GM23248 (cell line): ENCODE data around the gene UCKL1. TPM values are rescaled to one million over a fixed set of nuclear protein-coding genes. Genes with fewer than 3 reads are reported as not detected.

Experiments
- DNase-seq: peaks from one replicate; pipeline ENCODE4 v3.0.0-alpha.2; 2015
- H2AFZ ChIP-seq: fragments of 200-600 bp; sonication (generic); 2 replicates; pipeline ENCODE4 v1.6.1; 2016; ENCODE audit warnings: antibody characterized with exemption
- H3F3A ChIP-seq: fragments of 200-600 bp; sonication (generic); 2 replicates; pipeline ENCODE4 v1.6.1; 2016; ENCODE audit warnings: mild to moderate bottlenecking, antibody characterized with exemption, mixed run types; ENCODE audit not compliant: insufficient read depth
- H3K27ac ChIP-seq: fragments of 200-600 bp; sonication (generic); 2 replicates; pipeline ENCODE4 v1.5.1; 2016; ENCODE audit warnings: mild to moderate bottlenecking
- H3K27me3 ChIP-seq: fragments of 200-600 bp; sonication (generic); replicated peaks from 2 replicates; pipeline ENCODE4 v1.6.1; 2016; ENCODE audit warnings: mild to moderate bottlenecking; ENCODE audit not compliant: insufficient read depth
- H3K36me3 ChIP-seq: fragments of 200-600 bp; sonication (generic); 2 replicates; pipeline ENCODE4 v1.6.1; 2016; ENCODE audit warnings: low read depth, mild to moderate bottlenecking
- H3K4me1 ChIP-seq: fragments of 200-600 bp; sonication (generic); 2 replicates; pipeline ENCODE4 v1.6.1; 2016; ENCODE audit warnings: mild to moderate bottlenecking; ENCODE audit not compliant: insufficient read depth
- H3K4me2 ChIP-seq: fragments of 200-600 bp; sonication (generic); one replicate; pipeline ENCODE4 v1.6.1; 2016; ENCODE audit warnings: mild to moderate bottlenecking; ENCODE audit not compliant: unreplicated experiment
- H3K4me3 ChIP-seq: fragments of 200-600 bp; sonication (generic); 2 replicates; pipeline ENCODE4 v1.5.1; 2016; ENCODE audit warnings: mild to moderate bottlenecking
- H3K79me2 ChIP-seq: fragments of 200-600 bp; sonication (generic); 2 replicates; pipeline ENCODE4 v1.6.1; 2016; ENCODE audit warnings: mild to moderate bottlenecking; ENCODE audit not compliant: insufficient read depth
- H3K9ac ChIP-seq: fragments of 200-600 bp; sonication (generic); 2 replicates; pipeline ENCODE4 v1.6.1; 2016; ENCODE audit warnings: mild to moderate bottlenecking
- H3K9me2 ChIP-seq: fragments of 200-600 bp; sonication (generic); 2 replicates; pipeline ENCODE4 v1.6.1; 2016; ENCODE audit warnings: mixed run types, mild to moderate bottlenecking, moderate library complexity; ENCODE audit not compliant: insufficient read depth
- H3K9me3 ChIP-seq: fragments of 200-600 bp; sonication (generic); one replicate; pipeline ENCODE4 v1.6.1; 2017; ENCODE audit warnings: low read depth
- H4K20me1 ChIP-seq: fragments of 200-600 bp; sonication (generic); 2 replicates; pipeline ENCODE4 v1.6.0; 2016; ENCODE audit not compliant: insufficient read depth
- EZH2 ChIP-seq: fragments of 200-600 bp; sonication (generic); IDR thresholded peaks from 2 replicates; pipeline ENCODE4 v1.6.1; 2018; ENCODE audit warnings: antibody characterized with exemption, mild to moderate bottlenecking; ENCODE audit not compliant: insufficient read depth, poor library complexity, severe bottlenecking
- EZH2phosphoT487 ChIP-seq: fragments of 200-600 bp; sonication (generic); IDR thresholded peaks from 2 replicates; pipeline ENCODE4 v1.6.1; 2018; ENCODE audit warnings: antibody characterized with exemption, moderate library complexity, mild to moderate bottlenecking, low read depth; ENCODE audit not compliant: insufficient read depth
- WGBS, 2 experiments: methylation state at CpG; one replicate each; pipeline ENCODE4 v1.1.6; 2015 to 2017; ENCODE audit warnings: low lambda C conversion rate in 2 of 2, low coverage in 1 of 2; ENCODE audit errors: missing lambda C conversion rate in 2 of 2; 5-methylcytosine and 5-hydroxymethylcytosine counted together
- in situ Hi-C: fragments of 300-500 bp; cut with MboI; formaldehyde crosslinking; loops from 2 replicates; pipeline ENCODE4 v1.15.0; 2020
- polyA plus RNA-seq: library from polyadenylated mRNA; unstranded; fragments of >200 nt; fragmentation: Nextera tagmentation; extraction: Ambion mirVana; gene quantifications from 2 replicates; pipeline ENCODE4 v1.2.1, GENCODE V29; 2016
- total RNA-seq: library from RNA; depleted of rRNA; stranded (reverse); fragments of >200 nt; shearing (Covaris generic); gene quantifications from 2 replicates; pipeline ENCODE4 v1.2.3, GENCODE V29; 2014

UCKL1 gene
- total and polyA plus RNA-seq, 2 experiments from 2014 or later, result 17.6 to 33.4 TPM

DNA sequence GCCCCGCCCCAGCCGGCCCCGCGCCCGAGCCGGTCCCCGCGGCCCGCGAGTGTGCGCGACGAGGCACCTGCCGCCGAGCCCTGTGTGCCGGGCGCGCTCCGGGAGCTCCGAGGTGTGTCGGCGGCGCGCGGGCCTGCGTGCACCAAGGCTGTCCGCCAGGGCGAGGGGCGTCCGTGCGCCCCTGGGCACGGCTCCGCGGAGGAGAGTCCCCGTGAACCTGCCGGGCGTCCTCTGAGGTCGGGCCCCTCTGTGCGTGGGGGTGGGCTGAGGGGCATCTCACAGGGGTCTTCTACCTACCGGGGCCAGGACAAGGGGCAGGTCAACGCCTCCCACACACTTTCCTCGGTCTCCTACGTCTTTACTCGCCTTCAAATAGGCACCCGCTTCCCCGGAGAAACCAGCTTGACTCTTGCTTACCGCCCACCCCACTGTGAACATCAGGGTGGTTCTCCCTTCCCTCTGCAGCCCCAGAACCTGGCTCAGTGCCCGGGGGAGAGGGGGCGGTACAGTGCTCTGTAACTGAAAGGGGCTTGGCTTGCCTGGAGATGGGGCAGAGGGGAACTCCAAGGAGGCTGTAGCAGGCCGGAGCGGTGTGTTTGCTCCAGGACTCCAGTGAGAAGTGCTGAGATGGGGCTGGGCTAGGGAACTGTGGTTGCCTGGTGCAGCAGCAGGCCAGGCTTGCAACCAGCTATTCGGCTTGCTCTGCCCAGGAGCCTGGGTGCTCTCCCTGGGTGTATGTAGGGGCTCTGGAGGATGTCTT, 23.5 kb upstream of the UCKL1 start, which contains the start of gene SAMD10:
TSS of gene SAMD10 (minus strand) at position 86 of the 760 bp plus-strand sequence. CDS start 175 bp downstream, outside the sequence.
- Histone ChIP-seq H3K4me2 (peak within 1 kb of the TSS; percentile 74), H3K9me2 (no peaks in the 10 kb centered on the region), H3F3A (no peaks in the 10 kb centered on the region), H3K27ac (no peak within 1 kb of the TSS), H3K36me3 (peaks cover 11% of the 10 kb centered on the region; the same call in 1 of the 2 replicates), H3K27me3 (no peaks in the 10 kb centered on the region), H3K4me3 (peak within 1 kb of the TSS; percentile 56), H3K9me3 (no peaks in the 10 kb centered on the region), H3K4me1 (peaks cover 14% of the 10 kb centered on the region), H2AFZ (peak within 1 kb of the TSS; percentile 84), H3K79me2 (peaks cover 36% of the 10 kb centered on the region), H3K9ac (no peak within 1 kb of the TSS), H4K20me1 (no peaks in the 10 kb centered on the region)
- no peak for TF ChIP-seq EZH2phosphoT487
- no peak for TF ChIP-seq EZH2
- DNase-seq, result peak; percentile 33
- in situ Hi-C loops, result no loop called here
- 13 to 25% methylated on average over 17 to 39 of the region's 52 CpGs for WGBS, 2 experiments

DNA sequence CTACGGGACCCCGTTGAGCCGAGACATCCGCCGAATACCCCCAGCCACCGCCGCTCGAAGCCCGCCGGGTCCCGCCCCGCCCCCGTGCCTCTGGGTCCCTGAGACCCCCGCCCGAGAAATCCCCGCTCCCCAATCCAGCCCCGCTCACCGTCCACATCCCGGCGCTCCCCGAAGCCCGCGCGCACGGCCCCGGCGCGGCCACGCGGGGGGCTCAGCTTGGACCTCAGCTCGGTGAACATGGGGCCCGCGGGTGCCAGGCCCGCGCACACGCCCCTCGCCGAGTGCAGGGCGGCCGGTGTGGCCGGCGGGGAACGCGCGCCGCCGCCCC, 23.0 kb upstream of the UCKL1 start:
- Histone ChIP-seq H3K27ac (no peak overlapping the region), H3K9ac (no peak overlapping the region), H3F3A (no peaks in the 10 kb centered on the region), H4K20me1 (no peaks in the 10 kb centered on the region), H3K27me3 (no peaks in the 10 kb centered on the region), H2AFZ (peak overlapping the region; percentile 79), H3K4me3 (peak overlapping the region; percentile 56), H3K79me2 (peaks cover 31% of the 10 kb centered on the region), H3K36me3 (peaks cover 6% of the 10 kb centered on the region; the same call in 1 of the 2 replicates), H3K9me2 (no peaks in the 10 kb centered on the region), H3K9me3 (no peaks in the 10 kb centered on the region), H3K4me1 (peaks cover 14% of the 10 kb centered on the region), H3K4me2 (peak overlapping the region; percentile 74)
- TF ChIP-seq EZH2 (no peak), EZH2phosphoT487 (no peak)
- no peak for DNase-seq
- whole genome bisulfite sequencing, 2 experiments, result 2 to 3% methylated on average over 7 to 18 of the region's 47 CpGs
- in situ Hi-C loops, result no loop called here

DNA sequence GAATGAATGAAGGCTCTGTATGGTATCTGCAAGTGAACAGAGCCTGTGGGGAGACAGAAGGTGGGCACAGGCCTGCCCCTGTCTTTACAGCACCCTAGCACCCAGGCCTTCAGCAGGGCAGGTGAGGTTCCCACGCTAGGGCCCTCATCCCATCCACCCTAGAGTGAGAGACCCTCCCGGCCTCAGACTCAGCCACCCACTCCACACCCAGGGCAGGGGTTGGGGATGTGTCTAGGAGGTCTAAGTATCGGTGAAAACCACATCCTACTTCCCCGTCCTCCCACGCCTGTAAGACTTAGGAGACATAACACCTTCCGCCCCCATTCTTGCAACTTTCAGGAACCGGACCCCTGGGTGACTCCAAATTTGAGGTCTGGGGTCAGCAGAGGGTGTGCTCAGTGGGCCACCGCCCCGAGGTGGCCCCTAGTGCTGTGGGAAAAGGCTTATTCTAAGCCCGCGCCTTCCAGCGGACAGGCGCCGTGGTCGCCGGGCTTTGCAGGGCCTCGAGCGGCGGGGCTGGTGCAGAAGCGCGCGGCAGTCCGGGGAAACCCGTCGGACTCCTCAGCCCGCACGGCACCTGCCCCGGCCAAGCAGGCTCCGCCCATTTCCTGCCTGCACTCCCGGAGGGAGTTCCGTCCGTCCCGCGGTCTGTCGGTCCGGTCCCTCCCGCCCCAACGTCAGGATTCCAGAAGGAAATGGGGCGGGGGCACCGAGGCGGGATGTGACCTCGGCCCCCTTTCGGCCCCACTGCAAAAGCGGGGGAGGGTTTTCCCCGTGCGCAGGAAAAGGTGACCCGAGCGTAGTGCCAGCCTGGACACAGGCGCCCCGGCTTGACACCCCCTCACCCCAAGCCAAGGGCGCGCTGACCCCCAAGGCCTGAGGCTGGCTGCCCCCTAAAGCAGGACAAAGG, 22.4 kb upstream of the UCKL1 start:
- no peak overlapping the region for H3K9ac ChIP-seq
- in situ Hi-C loops, result no loop called here

DNA sequence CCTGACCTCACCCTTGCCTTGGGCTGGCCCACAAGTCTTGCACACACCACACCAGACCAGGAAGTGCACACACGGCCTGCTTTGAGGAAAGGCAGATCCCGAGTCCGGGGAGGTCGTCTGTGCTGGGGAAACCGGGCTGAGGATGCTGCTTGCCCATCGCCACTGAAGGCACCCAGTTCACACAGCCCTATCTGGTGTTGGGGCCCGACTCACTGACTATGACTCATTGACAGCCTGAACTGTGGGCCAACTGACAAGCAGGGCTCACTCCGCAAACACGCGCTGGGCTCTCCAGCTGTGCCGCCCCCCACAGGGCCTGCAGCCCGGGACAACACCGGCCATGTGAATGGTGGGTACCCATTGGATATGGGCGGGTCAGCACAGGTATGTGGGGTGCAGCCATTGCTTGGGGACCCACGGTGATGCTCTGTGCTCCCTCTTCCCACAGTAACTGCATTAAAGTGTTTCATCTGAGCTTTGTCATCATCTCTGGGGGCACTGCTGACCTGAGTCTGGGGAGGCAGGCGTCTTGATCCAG, 21.6 kb upstream of the UCKL1 start:
- Histone ChIP-seq H3K9ac (no peak overlapping the region), H3K27ac (no peak overlapping the region), H3K79me2 (peaks cover 17% of the 10 kb centered on the region), H3K27me3 (no peaks in the 10 kb centered on the region), H3K4me2 (no peak overlapping the region), H3K4me3 (no peak overlapping the region), H3F3A (peaks cover 8% of the 10 kb centered on the region), H2AFZ (no peak overlapping the region), H3K4me1 (peaks cover 14% of the 10 kb centered on the region), H3K9me3 (no peaks in the 10 kb centered on the region), H3K9me2 (no peaks in the 10 kb centered on the region), H4K20me1 (no peaks in the 10 kb centered on the region), H3K36me3 (no peaks in the 10 kb centered on the region)
- in situ Hi-C loops, result no loop called here
- DNase-seq, result peak; percentile 64
- WGBS, 2 experiments, result 63 to 68% methylated on average over 16 of the region's 16 CpGs
- TF ChIP-seq EZH2phosphoT487, result no peak
- no peak for TF ChIP-seq EZH2

More for the DNA sequence above, 22.4 kb upstream of the UCKL1 start:
- H3K79me2 ChIP-seq, result peaks cover 24% of the 10 kb centered on the region
- no peaks in the 10 kb centered on the region; the same call in 1 of the 2 replicates for H3K36me3 ChIP-seq
- H3K27me3 ChIP-seq, result no peaks in the 10 kb centered on the region
- H2AFZ ChIP-seq, result peak overlapping the region; percentile 79
- 33 to 59% methylated on average over 12 to 51 of the region's 52 CpGs for WGBS, 2 experiments
- no peak overlapping the region for H3K27ac ChIP-seq
- H3F3A ChIP-seq, result peaks cover under 1% of the 10 kb centered on the region; the same call in 1 of the 2 replicates
- no peaks in the 10 kb centered on the region for H3K9me2 ChIP-seq
- DNase-seq, result peak; percentile 45
- H3K4me3 ChIP-seq, result peak overlapping the region; percentile 56
- TF ChIP-seq EZH2phosphoT487, result no peak
- no peak for TF ChIP-seq EZH2
- H3K4me2 ChIP-seq, result peak overlapping the region; percentile 74
- peaks cover 14% of the 10 kb centered on the region for H3K4me1 ChIP-seq
- no peaks in the 10 kb centered on the region for H4K20me1 ChIP-seq
- no peaks in the 10 kb centered on the region for H3K9me3 ChIP-seq
